HUES6 (cell line): ENCODE data around the gene CNTNAP2.
"Not testable (repeated sequence)": the region's sequence is repeated elsewhere in the genome, so short reads cannot be mapped to it uniquely, and the experiment has no call there.

Source experiments
- H3K27ac ChIP-seq: 2 replicates; pipeline ENCODE4 v1.7.0; 2013; ENCODE audit warnings: low read depth, mild to moderate bottlenecking, low read length, inconsistent platforms
- H3K27me3 ChIP-seq: 2 replicates; pipeline ENCODE4 v1.6.1; 2013; ENCODE audit warnings: low read length; ENCODE audit not compliant: control insufficient read depth, insufficient read depth
- H3K36me3 ChIP-seq: 2 replicates; pipeline ENCODE4 v1.6.1; 2013; ENCODE audit warnings: low read length; ENCODE audit not compliant: control insufficient read depth, insufficient read depth
- H3K4me1 ChIP-seq: 2 replicates; pipeline ENCODE4 v1.6.1; 2013; ENCODE audit warnings: low read length; ENCODE audit not compliant: control insufficient read depth, insufficient read depth
- H3K4me3 ChIP-seq: 2 replicates; pipeline ENCODE4 v1.5.1; 2013; ENCODE audit warnings: low read depth, low read length
- H3K9ac ChIP-seq: one replicate; pipeline ENCODE4 v1.6.1; 2013; ENCODE audit warnings: mild to moderate bottlenecking, low read length
- H3K9me3 ChIP-seq: 2 replicates; pipeline ENCODE4 v1.6.1; 2013; ENCODE audit warnings: low read depth, low read length; ENCODE audit not compliant: control insufficient read depth, insufficient read depth

The CNTNAP2 gene

DNA sequence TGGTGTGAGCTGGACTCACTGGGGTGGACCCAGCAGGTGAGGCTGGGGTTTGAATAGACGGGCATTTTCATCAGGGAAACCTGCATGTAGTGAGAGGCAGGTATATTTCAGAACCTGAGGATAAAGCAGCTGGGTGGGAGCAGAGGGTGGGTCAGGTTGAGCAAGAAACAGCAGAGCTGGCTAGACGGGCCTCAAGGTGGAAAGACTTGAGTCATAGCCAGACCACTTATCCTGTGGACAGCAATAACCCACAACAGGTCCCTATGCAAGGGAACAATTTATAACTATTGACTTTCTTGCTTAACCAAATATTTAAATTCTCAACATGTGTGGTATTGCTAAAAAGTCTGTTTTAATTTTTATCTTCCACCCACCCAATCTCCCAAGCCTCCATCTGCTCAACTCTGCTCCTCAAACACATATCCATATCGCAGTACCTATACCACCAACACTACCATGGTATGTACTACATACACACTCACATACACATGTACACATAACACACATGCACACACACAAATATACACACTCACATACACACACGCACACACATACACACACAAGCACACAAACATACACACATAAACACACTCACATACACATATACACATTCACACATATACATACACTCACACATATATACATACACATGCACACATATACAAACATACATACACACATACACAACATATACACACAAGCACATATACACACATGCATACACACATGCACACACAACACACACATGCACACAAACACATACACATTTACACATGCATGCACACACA lies 2345.0 kb downstream of the CNTNAP2 start:
- Histone ChIP-seq H3K9ac (no peak overlapping the region), H3K27ac (no peak overlapping the region), H3K4me1 (no peaks in the 10 kb centered on the region), H3K9me3 (peaks cover 12% of the 10 kb centered on the region), H3K36me3 (no peaks in the 10 kb centered on the region), H3K4me3 (no peak overlapping the region), H3K27me3 (no peaks in the 10 kb centered on the region)

DNA sequence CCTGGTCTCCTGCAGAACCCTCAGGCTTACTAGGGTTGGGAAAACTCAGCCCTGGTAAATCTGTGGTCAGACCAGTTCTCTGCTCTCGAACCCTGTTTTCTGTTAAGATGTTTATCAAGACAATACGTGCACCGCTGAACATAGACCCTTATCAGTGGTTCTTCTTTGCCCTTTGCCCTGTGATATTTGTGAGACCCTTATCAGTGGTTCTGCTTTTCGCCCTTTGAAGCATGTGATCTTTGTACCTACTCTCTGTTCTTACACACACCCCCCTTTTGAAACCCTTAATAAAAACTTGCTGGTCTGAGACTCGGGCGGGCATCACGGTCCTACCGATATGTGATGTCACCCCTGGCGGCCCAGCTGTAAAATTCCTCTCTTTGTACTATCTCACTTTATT lies 2346.2 kb downstream of the CNTNAP2 start:
- not testable (repeated sequence) for H3K36me3 ChIP-seq

DNA sequence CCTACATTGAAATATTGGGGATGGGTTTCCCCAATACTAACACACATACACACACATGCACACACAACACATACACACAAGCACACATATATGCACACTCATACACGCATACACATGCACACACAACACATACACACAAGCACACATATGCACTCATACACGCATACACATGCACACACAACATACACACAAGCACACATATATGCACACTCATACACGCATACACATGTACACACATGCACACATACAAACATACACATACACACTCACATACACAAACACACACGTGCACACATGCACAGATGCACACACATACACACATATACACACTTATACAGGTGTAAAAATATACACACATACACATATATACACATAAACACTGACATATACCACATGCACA lies 2346.6 kb downstream of the CNTNAP2 start:
- Histone ChIP-seq H3K27ac (no peak overlapping the region), H3K27me3 (no peaks in the 10 kb centered on the region), H3K4me3 (no peak overlapping the region), H3K9me3 (peaks cover 12% of the 10 kb centered on the region), H3K9ac (no peak overlapping the region), H3K4me1 (no peaks in the 10 kb centered on the region), H3K36me3 (no peaks in the 10 kb centered on the region)

More for the DNA sequence above, 2346.2 kb downstream of the CNTNAP2 start:
- H3K9ac ChIP-seq, H3K4me1 ChIP-seq, H3K27ac ChIP-seq, H3K4me3 ChIP-seq, H3K27me3 ChIP-seq: not testable (repeated sequence)
- peaks cover 12% of the 10 kb centered on the region for H3K9me3 ChIP-seq

DNA sequence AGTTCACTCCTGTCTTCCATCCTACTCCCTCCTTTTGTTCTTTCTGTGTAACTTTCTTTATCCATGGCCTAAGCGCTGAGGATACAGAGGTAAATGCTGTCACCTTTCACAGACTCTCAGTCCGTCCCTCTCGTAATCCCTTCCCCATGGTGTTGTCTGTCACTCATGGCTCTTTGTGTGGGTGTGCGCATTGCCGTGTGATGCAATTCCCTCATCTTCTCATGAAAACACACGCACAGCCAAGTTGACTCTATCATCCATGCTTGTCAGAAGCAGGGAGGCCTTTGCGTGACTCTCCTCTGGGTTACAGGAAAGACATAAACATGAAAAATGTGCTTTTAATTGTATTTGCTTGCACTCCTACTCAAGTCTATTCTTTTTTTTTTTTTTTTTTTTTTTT lies 2348.3 kb downstream of the CNTNAP2 start:
- no peak overlapping the region for H3K4me3 ChIP-seq
- no peak overlapping the region for H3K9ac ChIP-seq
- no peaks in the 10 kb centered on the region for H3K27me3 ChIP-seq
- no peaks in the 10 kb centered on the region for H3K36me3 ChIP-seq
- no peaks in the 10 kb centered on the region for H3K4me1 ChIP-seq
- H3K27ac ChIP-seq = no peak overlapping the region
- H3K9me3 ChIP-seq = peaks cover 12% of the 10 kb centered on the region

DNA sequence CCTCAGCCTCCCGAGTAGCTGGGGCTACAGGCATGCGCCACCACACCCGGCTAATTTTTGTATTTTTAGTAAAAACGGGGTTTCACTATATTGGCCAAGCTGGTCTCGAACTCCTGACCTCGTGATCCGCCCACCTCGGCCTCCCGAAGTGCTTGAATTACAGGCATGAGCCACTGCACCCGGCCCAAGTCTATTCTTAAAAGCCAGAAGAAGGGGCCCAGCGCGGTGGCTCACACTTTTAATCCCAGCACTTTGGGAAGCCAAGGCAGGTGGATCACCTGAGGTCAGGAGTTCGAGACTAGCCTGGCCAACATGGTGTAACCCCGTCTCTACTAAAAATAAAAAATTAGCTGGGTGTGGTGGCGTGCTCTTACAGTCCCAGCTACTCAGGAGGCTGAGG lies 2348.8 kb downstream of the CNTNAP2 start:
- H3K4me3 ChIP-seq, H3K9ac ChIP-seq: not testable (repeated sequence)

DNA sequence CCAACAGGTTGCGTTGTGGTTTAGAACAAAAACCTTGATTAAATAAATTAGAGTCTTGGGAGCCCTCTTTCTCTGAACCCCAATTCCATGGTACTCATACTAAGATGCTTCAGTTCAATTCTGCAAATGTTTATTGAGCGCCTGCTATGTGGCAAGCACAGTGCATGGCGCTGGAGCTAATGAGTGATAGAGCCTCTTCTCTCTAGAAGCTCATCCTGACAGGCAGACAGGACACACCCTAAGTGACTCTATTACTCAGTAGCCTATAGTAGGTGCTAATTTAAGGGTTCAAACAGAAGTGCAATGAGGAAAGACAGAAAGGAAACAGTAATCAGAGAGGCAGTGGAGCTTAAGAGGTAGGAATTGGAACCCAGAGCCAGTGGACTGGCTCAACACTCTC lies 2349.5 kb downstream of the CNTNAP2 start:
- Histone ChIP-seq H3K4me1 (no peaks in the 10 kb centered on the region), H3K27me3 (no peaks in the 10 kb centered on the region), H3K9ac (no peak overlapping the region), H3K4me3 (no peak overlapping the region), H3K36me3 (no peaks in the 10 kb centered on the region), H3K27ac (no peak overlapping the region), H3K9me3 (peaks cover 12% of the 10 kb centered on the region)

More for the DNA sequence above, 2348.8 kb downstream of the CNTNAP2 start:
- H3K9me3 ChIP-seq = peaks cover 12% of the 10 kb centered on the region
- not testable (repeated sequence) for H3K36me3 ChIP-seq, H3K27ac ChIP-seq, H3K27me3 ChIP-seq, H3K4me1 ChIP-seq

DNA sequence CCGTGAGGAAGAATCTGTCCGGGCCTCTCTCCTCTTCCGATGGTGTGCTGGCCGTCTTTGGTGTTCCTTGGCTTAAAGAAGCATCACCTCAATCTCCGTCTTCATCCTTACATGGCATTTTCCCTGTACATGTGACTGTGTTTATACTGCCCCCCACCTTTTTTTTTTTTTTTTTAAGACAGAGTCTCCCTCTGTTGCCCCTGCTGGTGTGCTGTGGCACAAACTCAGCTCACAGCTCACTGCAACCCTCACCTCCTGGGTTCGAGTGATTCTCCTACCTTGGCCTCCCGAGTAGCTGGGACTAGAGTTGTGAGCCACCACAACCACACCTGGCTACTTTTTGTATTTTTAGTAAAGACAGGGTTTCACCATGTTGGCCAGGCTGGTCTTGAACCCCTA lies 2352.1 kb downstream of the CNTNAP2 start:
- H3K4me1 ChIP-seq = no peaks in the 10 kb centered on the region
- no peaks in the 10 kb centered on the region for H3K36me3 ChIP-seq
- no peak overlapping the region for H3K27ac ChIP-seq
- no peak overlapping the region for H3K9ac ChIP-seq
- H3K27me3 ChIP-seq = no peaks in the 10 kb centered on the region
- H3K4me3 ChIP-seq = no peak overlapping the region
- no peaks in the 10 kb centered on the region for H3K9me3 ChIP-seq
